Stimulated activated CD4-positive, alpha-beta T cell treated with anti-CD3 and anti-CD28 coated beads, Interleukin-12 subunit alpha, Interleukin-12 subunit beta, amount 100 ng/mL, for 24 hours (primary cell): ENCODE data around the gene LRRC8C.
"Not testable (repeated sequence)": the region's sequence is repeated elsewhere in the genome, so short reads cannot be mapped to it uniquely, and the experiment has no call there.

Experiments
- DNase-seq, 2 experiments: peaks; one replicate each; pipeline ENCODE4 v3.0.0-alpha.2; 2020; ENCODE audit warnings: low read depth in 2 of 2

LRRC8C gene

DNA sequence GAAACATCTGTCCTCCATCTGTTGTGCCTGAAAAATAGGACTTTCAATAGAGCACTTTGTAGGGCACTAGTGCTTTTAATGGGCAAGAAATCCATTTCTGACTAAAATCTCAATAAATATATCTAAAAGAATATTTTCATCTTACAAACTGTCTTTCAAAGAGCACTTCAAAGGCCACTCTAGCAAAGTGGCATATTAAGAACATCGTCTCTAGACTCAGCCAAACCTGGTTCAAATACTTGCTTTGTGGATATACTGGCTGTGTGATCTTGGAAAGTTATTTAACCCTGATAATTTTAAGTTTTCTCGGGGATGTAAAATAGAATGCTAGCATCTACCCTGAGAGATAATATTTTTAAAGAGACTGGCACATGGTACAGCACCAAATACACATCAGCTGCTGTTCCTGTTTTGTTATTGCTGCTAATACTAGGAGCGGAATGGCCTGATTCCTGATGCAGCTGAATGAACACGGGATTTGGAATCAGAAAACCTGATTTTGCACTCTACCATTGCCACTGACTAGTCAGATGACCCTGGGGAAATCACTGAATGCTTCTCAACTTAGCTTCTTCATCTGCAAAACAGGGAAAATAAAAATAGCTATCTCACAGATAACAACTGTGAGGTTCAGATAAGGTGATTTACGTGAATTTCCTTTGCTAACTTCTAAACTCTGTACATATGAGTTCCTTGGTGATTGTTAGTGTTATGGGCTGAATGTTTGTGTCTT is 25.2 kb upstream of the LRRC8C start:
- DNase-seq: no peak

DNA sequence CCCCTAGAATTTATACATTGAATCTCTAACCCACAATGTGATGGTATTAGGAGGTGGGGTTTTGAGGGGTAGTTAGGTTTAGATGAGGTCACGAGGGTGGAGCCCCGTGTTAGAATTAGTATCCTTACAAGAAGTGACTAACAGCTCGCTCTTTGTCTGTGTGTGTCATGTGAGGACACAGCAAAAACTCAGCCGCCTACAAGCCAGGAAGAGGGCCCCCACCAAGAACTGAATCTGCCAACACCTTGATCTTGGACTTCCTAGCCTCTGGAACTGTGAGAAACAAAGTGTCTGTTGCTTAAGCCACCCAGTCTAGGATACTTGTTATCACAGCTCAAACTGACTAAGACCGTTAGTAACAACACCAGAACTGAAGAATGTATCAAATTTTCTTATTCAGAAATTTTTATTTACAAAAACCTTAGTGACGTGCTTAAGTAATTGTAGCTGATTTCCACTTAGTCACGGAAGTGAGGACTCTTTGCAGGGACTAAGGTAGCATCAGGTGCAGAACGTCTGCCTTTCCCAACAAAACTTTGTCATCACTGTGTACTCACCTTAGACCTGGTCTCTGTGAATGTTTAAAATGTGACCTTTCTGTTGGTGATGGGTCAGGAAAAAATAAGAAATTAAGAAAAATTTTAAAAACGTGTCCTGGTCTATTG is 24.5 kb upstream of the LRRC8C start:
- DNase-seq: peak in 1 of 2 experiments; percentile 52

DNA sequence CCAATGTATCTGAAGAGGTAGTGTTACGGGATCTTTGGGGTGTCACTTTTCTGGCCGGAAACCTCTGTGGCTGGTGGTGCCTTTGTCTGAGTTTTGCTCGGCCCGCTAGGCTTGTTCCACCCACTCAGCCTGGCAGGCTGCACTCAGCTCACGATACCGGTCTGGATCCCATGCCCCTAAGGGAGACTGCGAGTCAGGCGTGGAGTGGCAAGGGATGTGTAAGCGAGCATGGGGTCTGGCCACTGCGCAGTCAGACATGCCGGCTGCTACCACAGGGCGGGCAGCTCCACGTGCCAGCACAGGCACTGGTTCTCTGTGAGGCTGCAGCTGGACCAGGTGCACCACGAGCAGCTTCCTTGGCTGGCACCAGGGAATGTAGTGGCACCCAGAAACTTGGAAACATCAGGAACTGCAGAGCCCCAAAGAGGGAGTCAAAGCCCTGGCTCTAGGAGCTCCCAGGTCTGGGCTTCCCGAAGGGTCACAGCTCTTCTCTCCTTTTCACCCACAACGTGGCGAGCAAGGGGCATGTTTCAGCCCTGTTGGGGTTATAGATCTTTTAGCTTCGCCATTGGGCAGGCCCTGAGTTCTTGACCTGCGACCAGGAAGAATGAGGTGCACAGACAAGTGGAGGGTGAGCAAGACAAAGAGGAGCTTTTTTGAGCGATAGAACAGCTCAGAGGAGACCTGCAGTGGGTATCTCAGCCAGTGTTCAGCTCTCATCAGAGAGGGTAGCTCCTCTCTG is 23.8 kb upstream of the LRRC8C start:
- DNase-seq: peak in 1 of 2 experiments; percentile 49

DNA sequence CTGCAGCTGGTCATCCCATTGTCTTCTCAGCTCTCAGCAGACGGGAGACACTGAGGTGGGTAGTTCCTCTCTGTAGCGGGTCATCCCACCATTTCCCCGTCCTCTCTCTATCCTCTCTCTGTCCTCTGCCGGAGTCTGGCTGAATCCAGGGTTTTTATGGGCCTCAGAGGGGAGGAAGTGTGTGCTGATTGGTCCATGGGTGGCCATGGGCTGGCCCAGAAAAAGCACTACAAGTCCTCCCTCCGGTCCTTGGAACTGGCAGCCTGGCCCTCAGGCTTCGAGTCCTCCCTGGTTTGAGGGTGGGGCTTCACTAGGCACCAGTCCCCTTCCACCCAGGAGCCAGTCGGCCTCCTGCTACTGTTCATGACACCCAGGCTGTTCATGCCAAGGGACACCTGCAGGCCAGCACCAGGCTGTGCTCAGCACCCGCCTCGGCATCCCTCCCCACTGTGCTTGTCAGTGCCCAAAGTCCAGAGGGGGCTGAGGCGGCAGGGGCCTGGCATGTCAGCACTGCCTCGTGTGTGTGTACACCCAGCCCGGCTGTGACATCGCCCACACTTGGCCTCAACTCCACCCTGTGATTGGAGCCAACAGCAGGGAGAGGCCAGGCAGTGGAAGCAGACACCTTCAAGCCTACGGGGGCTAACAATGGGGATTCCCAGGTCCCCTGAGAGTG is 23.0 kb upstream of the LRRC8C start:
- DNase-seq: no peak

- no peak for DNase-seq
These were observed 22.4 kb upstream of the LRRC8C start for GRCh38 chr1:89610457-89611011.

GRCh38 chr1:89611721-89612120 is 21.2 kb upstream of the LRRC8C start:
- DNase-seq: no peak

GRCh38 chr1:89613928-89614327 is 19.0 kb upstream of the LRRC8C start:
- DNase-seq: no peak

- DNase-seq: no peak
These were observed 17.0 kb upstream of the LRRC8C start for GRCh38 chr1:89615676-89616598.

DNA sequence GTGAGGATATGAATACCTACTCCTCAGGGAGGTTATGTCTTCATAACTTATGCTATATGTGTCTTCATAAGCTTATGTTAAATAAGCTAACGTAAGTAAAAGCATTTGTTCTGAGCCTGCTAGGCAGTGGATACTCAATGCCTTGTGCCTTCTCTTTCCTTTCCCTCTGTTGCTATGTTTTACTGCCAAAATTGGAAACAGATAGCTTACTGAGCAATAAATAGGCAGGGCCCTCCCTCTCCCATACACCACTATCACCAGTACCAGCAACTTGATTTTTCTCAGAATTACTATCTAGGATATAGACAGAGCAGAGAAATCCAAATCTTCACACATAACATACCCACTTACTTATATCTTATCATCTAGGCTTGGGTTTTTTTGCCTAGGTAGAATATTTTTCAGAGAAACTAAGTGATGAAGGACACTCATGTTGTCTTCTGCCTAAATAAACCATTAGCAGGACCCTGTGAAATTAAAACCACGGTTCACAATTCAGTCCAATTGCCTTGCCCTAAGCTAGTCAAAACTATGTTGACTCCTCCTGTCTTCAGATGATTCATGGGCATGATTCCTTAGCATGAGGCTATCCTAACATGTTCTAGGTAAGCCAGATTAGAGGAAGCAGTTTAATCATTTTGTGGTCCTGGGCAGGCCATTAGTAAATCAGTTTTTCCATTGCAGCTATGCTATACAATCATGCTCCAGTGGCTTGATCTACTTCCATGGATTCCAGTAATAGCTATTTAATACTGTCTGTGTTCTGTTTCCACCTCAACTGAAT is 15.9 kb upstream of the LRRC8C start:
- DNase-seq: no peak

GRCh38 chr1:89620664-89621063 is 12.3 kb upstream of the LRRC8C start:
- DNase-seq: no peak

GRCh38 chr1:89622895-89623294 is 10.0 kb upstream of the LRRC8C start:
- no peak for DNase-seq

DNA sequence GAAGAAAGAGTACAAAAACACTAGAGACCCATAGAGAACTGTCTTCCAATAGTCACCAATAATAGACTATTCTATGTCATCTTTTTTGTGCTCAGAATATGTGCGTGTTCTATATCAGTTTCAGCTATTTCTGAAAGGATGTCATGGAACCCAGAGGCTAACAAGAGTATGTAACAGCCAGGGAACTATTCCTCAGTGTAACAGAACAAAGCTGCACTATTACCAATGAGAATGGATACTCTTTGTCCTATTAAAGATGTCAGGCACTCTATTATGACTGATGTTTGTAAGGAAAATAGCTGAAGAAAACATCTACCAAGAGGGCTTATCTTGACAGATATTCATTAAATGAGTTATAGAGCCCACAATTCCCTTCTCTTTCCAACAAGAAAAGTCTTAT is 8.6 kb upstream of the LRRC8C start:
- no peak for DNase-seq

- DNase-seq: no peak
These were observed 8.1 kb upstream of the LRRC8C start for GRCh38 chr1:89624715-89625323.

- no peak for DNase-seq
These were observed 5.3 kb upstream of the LRRC8C start for GRCh38 chr1:89627596-89627962.

DNA sequence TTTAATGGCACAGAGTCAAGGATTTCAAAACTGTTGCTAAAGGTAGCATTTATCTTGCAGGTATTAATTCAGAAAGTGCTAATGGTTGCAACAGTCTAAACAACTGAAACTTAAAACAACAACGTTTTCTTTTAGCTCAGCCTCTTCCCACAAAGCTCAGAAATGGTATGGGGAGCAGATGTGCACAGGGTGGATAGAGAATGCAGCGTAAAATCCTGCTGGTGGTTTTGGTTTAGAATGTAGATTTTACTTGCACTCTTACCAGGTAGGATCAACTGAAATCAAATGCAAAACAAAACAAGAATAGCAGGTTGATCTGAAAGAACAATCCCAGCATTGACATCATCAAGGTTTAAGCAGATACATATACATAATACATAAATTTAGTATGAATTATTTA is 3.8 kb upstream of the LRRC8C start:
- no peak for DNase-seq

- DNase-seq: not testable (repeated sequence)
These were observed 3.3 kb upstream of the LRRC8C start for GRCh38 chr1:89629600-89629999.

DNA sequence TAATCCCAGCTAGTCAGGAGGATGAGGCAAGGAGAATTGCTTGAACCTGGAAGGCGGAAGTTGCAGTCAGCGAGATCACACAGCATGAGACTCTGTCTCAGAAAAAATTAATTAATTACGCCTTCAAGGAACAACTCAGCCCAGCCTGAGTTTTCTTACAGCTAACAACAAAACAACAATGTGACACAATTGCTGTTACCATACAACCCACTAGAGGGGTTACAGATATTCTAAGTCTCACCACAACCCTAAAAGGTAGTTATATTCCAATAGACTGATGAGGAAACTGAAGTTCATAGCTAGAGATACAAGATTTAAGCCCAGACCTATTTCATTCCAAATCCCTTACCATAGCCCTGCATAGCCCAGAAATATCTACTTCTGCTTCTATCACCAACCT is 2.9 kb upstream of the LRRC8C start:
- no peak for DNase-seq

DNA sequence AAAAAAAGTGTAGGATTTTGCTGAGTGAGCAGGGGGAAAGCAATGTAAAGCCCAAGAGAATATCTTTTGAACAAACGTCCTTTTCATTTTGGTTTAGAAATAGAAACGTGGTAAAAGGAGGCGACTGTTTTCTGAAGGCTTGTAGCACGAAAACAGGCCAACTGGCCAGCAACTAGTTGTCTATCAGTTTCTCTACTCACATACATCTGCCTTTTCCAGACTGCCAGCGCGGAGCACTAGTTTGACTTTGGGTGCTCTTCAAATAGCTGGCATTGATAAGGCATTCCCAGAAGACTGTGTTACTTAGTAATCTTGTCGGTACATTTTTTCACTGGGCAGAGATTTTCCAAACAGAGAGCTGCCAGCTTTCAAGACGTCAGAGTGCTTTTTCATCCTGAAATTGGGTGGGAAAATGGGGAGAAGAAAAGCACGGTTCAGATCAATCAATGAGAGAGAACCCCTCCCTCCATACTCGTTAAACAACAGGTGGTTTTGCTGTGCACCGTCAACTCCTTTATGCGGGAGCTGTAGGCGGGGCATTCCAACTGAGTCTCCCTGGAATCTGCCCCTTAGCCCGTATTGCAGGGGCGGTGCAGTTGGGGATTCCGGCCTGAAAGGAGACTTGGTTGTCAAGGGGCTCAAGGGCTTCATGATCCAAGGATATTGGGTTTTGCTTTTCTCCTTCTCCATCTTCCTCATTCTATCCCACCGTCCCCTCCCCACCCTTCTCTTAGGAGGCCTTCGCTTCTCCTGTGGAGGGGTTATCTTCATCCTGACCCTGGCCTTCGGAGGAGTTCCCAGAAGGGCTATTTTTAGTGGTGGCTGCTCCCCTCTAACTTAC is 884 bp upstream of the LRRC8C start:
- no peak for DNase-seq
